Keratinocyte (primary cell): ENCODE data around the gene ERC2. TPM values are rescaled to one million over a fixed set of nuclear protein-coding genes. Genes with fewer than 3 reads are reported as not detected.

Experiments used
- DNase-seq: peaks from one replicate; pipeline ENCODE4 v3.0.0-alpha.2; 2011; ENCODE audit warnings: low read depth, missing footprints, low spot score
- FAIRE-seq: peaks from 2 replicates; lab custom pipeline; 2011; peaks lifted over from hg19 to GRCh38; lab: Jason Lieb, UNC
- H2AFZ ChIP-seq: 2 replicates; pipeline ENCODE4 v1.6.0; 2012; ENCODE audit warnings: low read length, control low read depth, inconsistent platforms; ENCODE audit not compliant: control insufficient read depth
- H3K27ac ChIP-seq: 2 replicates; pipeline ENCODE4 v1.5.1; 2011; ENCODE audit warnings: low read length; ENCODE audit not compliant: control insufficient read depth, insufficient read depth
- H3K27me3 ChIP-seq: 3 replicates; pipeline ENCODE4 v1.6.0; 2011; ENCODE audit warnings: low read length; ENCODE audit not compliant: control insufficient read depth, insufficient read depth; ENCODE audit errors: extremely low read depth
- H3K36me3 ChIP-seq, 2 experiments: 2 replicates in 1 of 2; 3 replicates in 1 of 2; pipeline ENCODE4 v1.5.1; 2011; ENCODE audit warnings: low read length in 2 of 2, mild to moderate bottlenecking in 1 of 2; ENCODE audit not compliant: control insufficient read depth in 2 of 2, insufficient read depth in 2 of 2; ENCODE audit errors: extremely low read depth in 1 of 2
- H3K4me1 ChIP-seq: 3 replicates; pipeline ENCODE4 v1.5.1; 2011; ENCODE audit warnings: low read length; ENCODE audit not compliant: control insufficient read depth, insufficient read depth; ENCODE audit errors: extremely low read depth
- H3K4me2 ChIP-seq: 3 replicates; pipeline ENCODE4 v1.6.0; 2011; ENCODE audit warnings: low read depth, low read length; ENCODE audit not compliant: control insufficient read depth, insufficient read depth; ENCODE audit errors: extremely low read depth
- H3K4me3 ChIP-seq, 3 experiments: fragments of 200-600 bp in 1 of 3; sonication (generic) in 1 of 3; 2 replicates in 2 of 3; 3 replicates in 1 of 3; pipeline ENCODE4 v1.5.1; 2011 to 2016; ENCODE audit warnings: low read length in 3 of 3, mild to moderate bottlenecking in 3 of 3, control low read depth in 2 of 3, inconsistent platforms in 1 of 3, low read depth in 1 of 3, mixed read lengths in 1 of 3, mixed run types in 1 of 3, moderate library complexity in 1 of 3; ENCODE audit not compliant: control insufficient read depth in 2 of 3, insufficient read depth in 2 of 3; ENCODE audit errors: extremely low read depth in 1 of 3
- H3K79me2 ChIP-seq: 2 replicates; pipeline ENCODE4 v1.6.0; 2012; ENCODE audit warnings: low read length; ENCODE audit not compliant: control insufficient read depth, insufficient read depth
- H3K9ac ChIP-seq: 3 replicates; pipeline ENCODE4 v1.6.0; 2011; ENCODE audit warnings: low read length; ENCODE audit not compliant: control insufficient read depth, insufficient read depth; ENCODE audit errors: extremely low read depth
- H3K9me1 ChIP-seq: 3 replicates; pipeline ENCODE4 v1.6.0; 2011; ENCODE audit warnings: low read length; ENCODE audit not compliant: control insufficient read depth, insufficient read depth; ENCODE audit errors: extremely low read depth
- H3K9me3 ChIP-seq: 2 replicates; pipeline ENCODE4 v1.5.1; 2012; ENCODE audit warnings: low read depth, low read length; ENCODE audit not compliant: control insufficient read depth
- H4K20me1 ChIP-seq: 3 replicates; pipeline ENCODE4 v1.6.0; 2011; ENCODE audit warnings: low read length; ENCODE audit not compliant: control insufficient read depth, insufficient read depth; ENCODE audit errors: extremely low read depth
- CTCF ChIP-seq, 3 experiments: IDR thresholded peaks in 1 of 3; conservative IDR thresholded peaks in 1 of 3; optimal IDR thresholded peaks in 1 of 3; 2 replicates in 2 of 3; 3 replicates in 1 of 3; pipeline versions ENCODE3 to v1.5.1; 2011; ENCODE audit warnings: low read length in 3 of 3, mild to moderate bottlenecking in 3 of 3, moderate library complexity in 2 of 3, control low read depth in 1 of 3, inconsistent platforms in 1 of 3; ENCODE audit not compliant: insufficient read depth in 2 of 3; ENCODE audit errors: extremely low read depth in 1 of 3
- EZH2 ChIP-seq: IDR thresholded peaks from one replicate; pipeline ENCODE4 v1.6.1; 2012; ENCODE audit warnings: inconsistent platforms, mild to moderate bottlenecking, low read length, moderate library complexity
- dilution Hi-C: fragments of 300-500 bp; cut with MboI; formaldehyde crosslinking; loops from one replicate; pipeline ENCODE4 v1.7.0; 2020; ENCODE audit warnings: low sequenced_read_pairs; ENCODE audit not compliant: extremely low pct_ligation_motif_present
- polyA plus RNA-seq, 5 experiments: library from polyadenylated mRNA; depleted of rRNA in 3 of 5; stranded (reverse) in 3 of 5; stranded (forward) in 1 of 5; unstranded in 1 of 5; fragments of >200 nt; gene quantifications; 1 replicate in 1 of 5; 2 replicates in 3 of 5; 3 replicates in 1 of 5; pipeline versions ENCODE4 v1.2.1 to v1.2.3, GENCODE V29; 2011 to 2012; ENCODE audit warnings: missing spikeins in 2 of 5, low read depth in 1 of 5, low replicate concordance in 1 of 5

Gene ERC2
- polyA plus RNA-seq, 1 donor (not counting 4 experiments of a cell fraction or from before 2014, with no cell fraction given), result 0.08 TPM

DNA sequence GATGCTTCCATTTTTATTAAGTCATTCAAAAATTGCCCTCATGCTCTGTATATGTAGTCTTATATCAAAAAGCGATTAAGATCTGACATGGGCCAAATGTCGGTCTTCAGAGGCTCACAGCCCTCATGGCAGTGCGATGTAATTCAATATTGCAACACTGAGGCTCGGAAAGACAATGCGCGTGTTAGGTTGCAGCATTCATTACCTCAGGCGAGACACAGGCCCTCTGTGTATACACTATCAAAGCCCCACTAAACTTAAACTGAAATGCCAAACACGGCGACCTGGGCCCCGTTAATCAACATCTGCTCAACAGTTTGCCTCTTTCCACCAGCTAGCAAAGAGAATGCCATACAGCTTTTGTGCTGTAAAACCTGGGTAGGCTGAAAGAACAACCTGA, 413.4 kb downstream of the ERC2 start:
- TF ChIP-seq CTCF (optimal IDR thresholded peaks at IDR 0.05 in 1 of 3, IDR thresholded peaks at IDR 0.05 in 1 of 3, conservative IDR thresholded peaks at IDR 0.05 in 1 of 3; ENCODE audit: extremely low read depth in 1 of 3, insufficient read depth in 2 of 3, low read length in 3 of 3), result no peak
- TF ChIP-seq EZH2, result no peak
- Histone ChIP-seq H3K36me3 (no peaks in the 10 kb centered on the region), H3K9me3 (no peaks in the 10 kb centered on the region), H3K4me3 (no peak overlapping the region), H3K9me1 (no peaks in the 10 kb centered on the region), H3K79me2 (no peaks in the 10 kb centered on the region), H3K4me2 (no peak overlapping the region), H3K27ac (no peak overlapping the region), H3K4me1 (no peaks in the 10 kb centered on the region), H2AFZ (no peak overlapping the region), H3K27me3 (no peaks in the 10 kb centered on the region), H3K9ac (no peak overlapping the region), H4K20me1 (no peaks in the 10 kb centered on the region)
- dilution Hi-C loops, result no loop called here
- FAIRE-seq (no peak), DNase-seq (no peak)

- dilution Hi-C loops, result no loop called here
- DNase-seq (no peak), FAIRE-seq (no peak)
- no peaks in the 10 kb centered on the region for H3K79me2 ChIP-seq
- H3K36me3 ChIP-seq, result no peaks in the 10 kb centered on the region
- no peak overlapping the region for H2AFZ ChIP-seq
- no peaks in the 10 kb centered on the region for H3K9me3 ChIP-seq
- no peaks in the 10 kb centered on the region for H3K9me1 ChIP-seq
- H3K4me2 ChIP-seq, result no peak overlapping the region
- TF ChIP-seq CTCF (optimal IDR thresholded peaks at IDR 0.05 in 1 of 3, IDR thresholded peaks at IDR 0.05 in 1 of 3, conservative IDR thresholded peaks at IDR 0.05 in 1 of 3; ENCODE audit: extremely low read depth in 1 of 3, insufficient read depth in 2 of 3, low read length in 3 of 3) (no peak), EZH2 (no peak)
- no peaks in the 10 kb centered on the region for H4K20me1 ChIP-seq
- no peaks in the 10 kb centered on the region for H3K4me1 ChIP-seq
- H3K4me3 ChIP-seq, result no peak overlapping the region
- H3K27me3 ChIP-seq, result no peaks in the 10 kb centered on the region
- no peak overlapping the region for H3K9ac ChIP-seq
- H3K27ac ChIP-seq, result no peak overlapping the region
Measured at GRCh38 chr3:56053727-56054126, 414.5 kb downstream of the ERC2 start.
